Central memory CD8-positive, alpha-beta T cell (primary cell): ENCODE results near the gene CCDC182.

ENCODE experiments used
- ATAC-seq: fragments of 150-1000 bp; cut with Tn5 transposase; replicated peaks from 2 replicates; pipeline ENCODE4 v1.10.0; 2022; ENCODE audit warnings: mild to moderate bottlenecking, moderate FRiP score, moderate number of reproducible peaks; ENCODE audit not compliant: poor library complexity, severe bottlenecking; ENCODE audit errors: extremely low read depth
- DNase-seq, 2 donors: peaks; one replicate each; pipeline ENCODE4 v3.0.0; 2021; ENCODE audit warnings: low spot score in 2 of 2
- H3K27ac Mint-ChIP-seq: one replicate; pipeline ENCODE4 v1.8.0; 2022; ENCODE audit warnings: low read depth, mild to moderate bottlenecking, moderate library complexity, mixed read lengths
- H3K27me3 Mint-ChIP-seq: one replicate; pipeline ENCODE4 v1.8.0; 2022; ENCODE audit warnings: mixed read lengths
- H3K36me3 Mint-ChIP-seq: one replicate; pipeline ENCODE4 v1.8.0; 2022; ENCODE audit warnings: mild to moderate bottlenecking, moderate library complexity, mixed read lengths; ENCODE audit not compliant: insufficient read depth
- H3K4me1 Mint-ChIP-seq: one replicate; pipeline ENCODE4 v1.8.0; 2022; ENCODE audit warnings: mixed read lengths
- H3K4me3 Mint-ChIP-seq: one replicate; pipeline ENCODE4 v1.8.0; 2022; ENCODE audit warnings: mild to moderate bottlenecking, moderate library complexity, mixed read lengths
- H3K9me3 Mint-ChIP-seq: one replicate; pipeline ENCODE4 v1.8.0; 2022; ENCODE audit warnings: mixed read lengths

Gene CCDC182

DNA sequence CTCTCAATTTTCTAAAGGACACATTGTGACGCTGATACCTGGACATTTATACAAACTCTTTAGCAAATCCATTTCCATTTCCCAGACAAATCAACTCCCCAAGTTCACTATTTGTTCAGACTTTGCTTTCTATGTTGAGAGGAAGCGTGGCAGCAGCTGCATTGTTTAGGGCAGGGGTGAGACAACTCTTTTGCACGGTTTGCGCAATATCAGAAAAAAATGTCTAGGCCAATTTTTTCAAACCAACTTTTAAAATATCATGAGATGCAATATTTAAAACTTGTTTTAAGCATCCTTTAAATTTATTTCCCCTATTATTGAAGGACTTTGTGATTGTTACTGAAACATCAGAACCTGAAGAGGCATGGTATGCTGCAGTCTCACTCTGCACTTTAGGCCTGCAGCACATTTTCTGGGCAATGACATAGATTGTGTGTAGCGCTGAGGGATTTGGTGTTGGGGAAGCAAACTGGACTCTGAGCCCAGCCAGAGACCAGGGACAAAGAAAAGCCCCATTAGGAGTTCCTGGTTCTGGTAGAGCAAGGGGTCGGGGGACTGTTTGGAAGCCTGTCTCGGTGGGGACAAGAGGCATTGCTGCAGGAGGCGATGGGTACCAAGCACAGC is 6.4 kb upstream of the CCDC182 start:
- peaks cover 10% of the 10 kb centered on the region for H3K4me1 Mint-ChIP-seq
- no peak overlapping the region for H3K27ac Mint-ChIP-seq
- no peak for ATAC-seq
- no peak overlapping the region for H3K4me3 Mint-ChIP-seq
- H3K36me3 Mint-ChIP-seq = peaks cover 1% of the 10 kb centered on the region
- DNase-seq = no peak
- H3K9me3 Mint-ChIP-seq = no peaks in the 10 kb centered on the region
- no peaks in the 10 kb centered on the region for H3K27me3 Mint-ChIP-seq

DNA sequence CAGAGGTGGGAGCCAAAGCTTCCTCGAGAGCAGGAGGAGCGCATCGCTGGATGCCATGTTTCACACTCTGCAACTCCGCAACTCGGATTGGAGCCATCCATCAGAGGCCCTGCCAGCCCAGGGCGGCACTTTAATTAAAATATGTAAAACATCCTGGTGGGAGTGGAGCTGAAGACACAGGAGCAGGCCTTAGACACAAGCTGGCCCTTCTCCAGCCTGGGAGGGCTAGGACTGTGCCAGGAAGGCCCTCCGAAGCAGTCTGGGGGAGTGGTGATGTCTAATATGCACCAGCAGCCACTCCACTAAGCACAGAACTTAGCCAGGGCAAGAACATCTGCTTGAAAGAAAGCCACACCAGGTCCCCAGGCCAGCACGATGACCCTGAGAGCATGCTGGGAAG is 5.8 kb upstream of the CCDC182 start:
- DNase-seq (no peak), ATAC-seq (no peak)
- H3K4me1 Mint-ChIP-seq = peaks cover 10% of the 10 kb centered on the region
- peaks cover 1% of the 10 kb centered on the region for H3K36me3 Mint-ChIP-seq
- H3K27me3 Mint-ChIP-seq = no peaks in the 10 kb centered on the region
- H3K27ac Mint-ChIP-seq = no peak overlapping the region
- H3K9me3 Mint-ChIP-seq = no peaks in the 10 kb centered on the region
- H3K4me3 Mint-ChIP-seq = no peak overlapping the region

- no peak for ATAC-seq
- no peak for DNase-seq
- H3K4me1 Mint-ChIP-seq = peaks cover 10% of the 10 kb centered on the region
- H3K27me3 Mint-ChIP-seq = no peaks in the 10 kb centered on the region
- H3K27ac Mint-ChIP-seq = peak overlapping the region; percentile 3
- H3K36me3 Mint-ChIP-seq = no peaks in the 10 kb centered on the region
- no peaks in the 10 kb centered on the region for H3K9me3 Mint-ChIP-seq
- no peak overlapping the region for H3K4me3 Mint-ChIP-seq
Measured at GRCh38 chr17:57750109-57750871, 5.2 kb upstream of the CCDC182 start.

DNA sequence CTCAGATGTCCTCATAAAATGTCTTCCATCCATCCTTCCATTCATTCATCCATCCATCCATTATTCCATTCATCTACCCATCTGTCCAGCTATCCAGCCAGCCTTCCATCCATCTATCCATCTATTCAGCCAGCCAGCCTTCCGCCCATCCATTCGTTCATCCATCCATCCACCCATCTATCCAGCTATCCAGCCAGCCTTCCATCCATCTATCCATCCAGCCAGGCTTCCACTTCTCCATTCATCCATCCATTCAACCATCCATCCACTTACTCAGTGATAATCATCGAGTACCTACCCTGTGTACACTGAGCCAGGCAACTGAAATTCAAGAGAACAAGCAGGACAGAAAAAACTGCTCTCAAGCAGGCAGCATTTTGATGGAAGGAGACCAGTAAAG is 4.6 kb upstream of the CCDC182 start:
- H3K27ac Mint-ChIP-seq = peak overlapping the region; percentile 3
- no peak for ATAC-seq
- no peaks in the 10 kb centered on the region for H3K9me3 Mint-ChIP-seq
- no peaks in the 10 kb centered on the region for H3K27me3 Mint-ChIP-seq
- H3K4me3 Mint-ChIP-seq = no peak overlapping the region
- no peak for DNase-seq
- H3K36me3 Mint-ChIP-seq = no peaks in the 10 kb centered on the region
- peaks cover 10% of the 10 kb centered on the region for H3K4me1 Mint-ChIP-seq

GRCh38 chr17:57747221-57748017 is 2.3 kb upstream of the CCDC182 start:
- peak; percentile 52 for ATAC-seq
- H3K27ac Mint-ChIP-seq = no peak overlapping the region
- H3K4me1 Mint-ChIP-seq = peaks cover 10% of the 10 kb centered on the region

DNA sequence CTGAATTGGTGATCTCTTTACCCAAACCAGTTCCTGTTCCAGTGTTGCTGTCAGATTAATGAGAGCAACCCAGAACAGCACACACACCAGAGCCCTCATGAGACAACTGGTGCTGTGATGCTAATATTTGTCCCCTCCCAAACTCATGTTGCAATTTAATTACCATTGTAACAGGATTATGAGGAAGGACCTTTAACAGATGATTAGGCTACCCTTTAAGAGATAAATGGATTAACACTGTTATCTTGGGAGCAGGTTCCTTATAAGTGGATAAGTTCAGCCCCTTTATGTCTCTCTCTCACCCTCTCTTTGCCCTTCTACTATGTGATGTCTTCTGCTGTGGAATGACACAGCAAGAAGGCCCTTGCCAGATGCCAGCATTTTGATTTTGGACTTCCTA is 1.1 kb upstream of the CCDC182 start:
- DNase-seq (no peak), ATAC-seq (no peak)
- Mint-ChIP-seq H3K36me3 (no peaks in the 10 kb centered on the region), H3K27ac (no peak overlapping the region), H3K9me3 (no peaks in the 10 kb centered on the region), H3K4me1 (peaks cover 10% of the 10 kb centered on the region), H3K27me3 (peaks cover 6% of the 10 kb centered on the region), H3K4me3 (no peak overlapping the region)

More at GRCh38 chr17:57747221-57748017, 2.3 kb upstream of the CCDC182 start:
- no peak overlapping the region for H3K4me3 Mint-ChIP-seq
- DNase-seq = peak in 1 of 2 donors; percentile 18
- no peaks in the 10 kb centered on the region for H3K9me3 Mint-ChIP-seq
- H3K27me3 Mint-ChIP-seq = peaks cover 6% of the 10 kb centered on the region
- no peaks in the 10 kb centered on the region for H3K36me3 Mint-ChIP-seq

GRCh38 chr17:57744195-57745170 is 616 bp downstream of the CCDC182 start:
- DNase-seq (no peak), ATAC-seq (no peak)
- Mint-ChIP-seq H3K9me3 (no peaks in the 10 kb centered on the region), H3K27me3 (peaks cover 6% of the 10 kb centered on the region), H3K36me3 (no peaks in the 10 kb centered on the region), H3K4me1 (peaks cover 13% of the 10 kb centered on the region), H3K4me3 (no peak overlapping the region), H3K27ac (no peak overlapping the region)

DNA sequence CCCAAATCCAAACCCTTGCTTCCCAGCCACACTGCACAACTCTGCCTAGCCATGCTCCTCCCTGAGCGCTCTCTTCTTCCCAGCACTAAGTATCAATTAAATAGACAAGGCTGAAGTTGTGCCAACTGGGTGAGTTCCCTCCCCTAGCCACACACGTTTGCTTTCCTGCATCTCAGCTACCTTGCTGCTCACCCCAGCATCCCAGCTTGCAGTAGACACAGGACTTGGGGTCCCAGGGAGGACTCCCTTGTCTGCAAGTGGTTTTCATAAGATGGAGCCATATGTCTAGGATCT is 4.9 kb downstream of the CCDC182 start:
- Mint-ChIP-seq H3K27me3 (peaks cover 8% of the 10 kb centered on the region), H3K4me1 (peaks cover 8% of the 10 kb centered on the region), H3K36me3 (no peaks in the 10 kb centered on the region), H3K27ac (no peak overlapping the region), H3K9me3 (no peaks in the 10 kb centered on the region), H3K4me3 (no peak overlapping the region)
- no peak for ATAC-seq
- DNase-seq = no peak

DNA sequence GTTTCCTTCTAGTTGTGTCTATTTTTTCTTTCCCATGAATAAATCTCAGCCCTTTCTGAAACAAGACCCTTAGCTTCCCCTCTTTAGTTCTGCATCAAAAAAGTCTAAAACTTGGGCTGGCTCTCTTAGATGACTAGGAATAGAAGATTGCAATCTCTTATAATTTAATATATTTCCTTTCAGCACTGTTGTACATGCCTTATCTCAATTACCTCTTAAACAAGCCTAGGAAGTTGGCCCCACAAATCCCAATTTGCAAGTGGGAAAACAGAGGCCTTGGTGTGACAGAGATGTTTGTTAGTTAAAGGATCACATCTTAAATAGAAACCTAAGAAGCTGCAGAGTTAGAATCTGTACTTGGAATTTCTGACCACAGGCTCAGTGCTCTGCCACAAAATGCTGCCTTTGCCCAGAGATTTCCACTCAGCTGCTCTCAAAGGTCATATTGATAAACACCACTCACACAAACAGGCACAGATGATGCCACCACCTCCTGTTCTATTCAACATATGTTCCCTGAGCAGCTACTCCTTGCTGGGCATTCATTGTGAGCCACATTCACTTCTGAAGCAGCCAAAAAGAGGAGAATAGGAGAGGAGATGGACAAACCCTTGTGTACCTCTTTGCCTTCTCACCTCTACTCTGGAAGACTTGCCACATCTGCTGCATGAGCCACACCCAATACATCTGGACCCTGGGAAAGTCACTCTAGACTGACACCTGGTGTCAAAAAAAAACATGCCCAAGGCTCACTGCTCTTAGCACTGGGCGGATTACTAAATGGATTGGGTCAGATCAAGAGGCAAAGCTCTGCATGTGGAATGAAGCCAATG is 5.5 kb downstream of the CCDC182 start:
- ATAC-seq = no peak
- no peak for DNase-seq
- Mint-ChIP-seq H3K9me3 (no peaks in the 10 kb centered on the region), H3K36me3 (no peaks in the 10 kb centered on the region), H3K4me1 (peaks cover 8% of the 10 kb centered on the region), H3K27me3 (peaks cover 14% of the 10 kb centered on the region), H3K4me3 (no peak overlapping the region), H3K27ac (no peak overlapping the region)

DNA sequence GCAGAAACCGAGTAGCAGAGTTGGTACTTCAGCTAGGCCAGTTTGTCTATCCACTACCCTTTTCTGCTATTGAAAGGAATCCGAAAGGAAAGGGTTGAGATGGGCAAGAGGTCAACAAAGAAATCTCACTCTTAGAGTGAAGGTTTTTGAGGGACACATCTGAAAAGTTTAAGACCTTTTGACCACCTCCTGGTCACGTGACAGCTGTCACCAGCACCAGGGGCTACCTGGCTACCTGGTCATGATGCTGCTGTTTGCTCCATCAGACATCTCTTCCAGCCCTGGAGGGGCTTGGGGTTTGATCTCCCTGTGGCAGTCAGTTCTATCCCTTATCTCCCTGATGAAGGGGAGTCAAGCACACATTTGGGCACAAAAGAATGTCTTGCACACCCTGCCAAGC is 7.6 kb downstream of the CCDC182 start:
- DNase-seq (no peak), ATAC-seq (no peak)
- peaks cover 8% of the 10 kb centered on the region for H3K4me1 Mint-ChIP-seq
- H3K27me3 Mint-ChIP-seq = peaks cover 11% of the 10 kb centered on the region
- H3K27ac Mint-ChIP-seq = no peak overlapping the region
- no peaks in the 10 kb centered on the region for H3K9me3 Mint-ChIP-seq
- no peaks in the 10 kb centered on the region for H3K36me3 Mint-ChIP-seq
- H3K4me3 Mint-ChIP-seq = no peak overlapping the region

DNA sequence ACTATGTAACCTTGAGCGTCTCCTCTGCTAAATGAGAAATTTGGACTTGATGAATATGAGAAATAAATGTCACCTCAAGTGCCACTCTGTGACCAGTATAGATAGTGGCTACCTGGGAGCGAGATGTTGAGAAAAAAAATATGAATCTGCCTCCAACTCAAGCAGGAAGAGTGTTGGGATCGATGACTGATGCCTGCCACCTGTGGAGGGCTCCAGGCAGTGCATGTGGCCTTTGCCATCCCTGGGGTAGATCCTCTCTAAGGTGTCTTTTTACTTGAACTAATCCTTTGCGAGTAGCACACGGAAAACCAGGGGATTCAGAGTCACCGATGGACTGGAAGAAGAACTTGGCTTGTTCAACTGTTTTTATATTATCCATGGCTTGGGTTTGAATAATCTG is 9.4 kb downstream of the CCDC182 start:
- DNase-seq = no peak
- Mint-ChIP-seq H3K4me3 (no peak overlapping the region), H3K27me3 (peaks cover 11% of the 10 kb centered on the region), H3K9me3 (no peaks in the 10 kb centered on the region), H3K27ac (no peak overlapping the region), H3K36me3 (no peaks in the 10 kb centered on the region), H3K4me1 (peaks cover 8% of the 10 kb centered on the region)
- ATAC-seq = no peak
